IMR-90 (cell line): ENCODE data around the gene S100A5.
A peak's percentile ranks its signal among the peaks of the same experiment; 100 is the strongest.

Experiments used
- CTCF ChIP-seq: conservative IDR thresholded peaks from 2 replicates; pipeline ENCODE4 v1.5.1; 2012; ENCODE audit warnings: mild to moderate bottlenecking, low read depth, low read length, improper control_type of control experiment
- FOS ChIP-seq: fragments of 150-350 bp; IDR thresholded peaks from 2 replicates; pipeline ENCODE4 v1.6.1; 2016; ENCODE audit warnings: low read depth, low read length
- MAZ ChIP-seq: IDR thresholded peaks from 2 replicates; pipeline ENCODE4 v1.6.1; 2012; ENCODE audit warnings: low read depth, mild to moderate bottlenecking, low read length, improper control_type of control experiment, moderate library complexity, borderline replicate concordance
- MXI1 ChIP-seq: IDR thresholded peaks from 2 replicates; pipeline ENCODE4 v1.6.1; 2012; ENCODE audit warnings: low read depth, mild to moderate bottlenecking, low read length, moderate library complexity, borderline replicate concordance
- NFE2L2 ChIP-seq: fragments of 150-350 bp; IDR thresholded peaks from 2 replicates; pipeline ENCODE4 v1.6.1; 2016; ENCODE audit warnings: low read depth, mild to moderate bottlenecking, low read length
- POLR2A ChIP-seq: IDR thresholded peaks from 2 replicates; pipeline ENCODE4 v1.6.1; 2012; ENCODE audit warnings: mild to moderate bottlenecking, low read depth, low read length
- RAD21 ChIP-seq: IDR thresholded peaks from 2 replicates; pipeline ENCODE4 v1.6.1; 2012; ENCODE audit warnings: low read length, improper control_type of control experiment
- RCOR1 ChIP-seq: IDR thresholded peaks from 2 replicates; pipeline ENCODE4 v1.6.1; 2012; ENCODE audit warnings: mild to moderate bottlenecking, low read length, improper control_type of control experiment; ENCODE audit not compliant: insufficient replicate concordance
- RFX5 ChIP-seq: IDR thresholded peaks from 2 replicates; pipeline ENCODE4 v1.8.0; 2012; ENCODE audit warnings: low read depth, mild to moderate bottlenecking, low read length, moderate library complexity
- USF2 ChIP-seq: fragments of 150-350 bp; IDR thresholded peaks from 2 replicates; pipeline ENCODE4 v1.6.1; 2017; ENCODE audit warnings: mild to moderate bottlenecking, antibody characterized with exemption, low read length, low read depth

DNA sequence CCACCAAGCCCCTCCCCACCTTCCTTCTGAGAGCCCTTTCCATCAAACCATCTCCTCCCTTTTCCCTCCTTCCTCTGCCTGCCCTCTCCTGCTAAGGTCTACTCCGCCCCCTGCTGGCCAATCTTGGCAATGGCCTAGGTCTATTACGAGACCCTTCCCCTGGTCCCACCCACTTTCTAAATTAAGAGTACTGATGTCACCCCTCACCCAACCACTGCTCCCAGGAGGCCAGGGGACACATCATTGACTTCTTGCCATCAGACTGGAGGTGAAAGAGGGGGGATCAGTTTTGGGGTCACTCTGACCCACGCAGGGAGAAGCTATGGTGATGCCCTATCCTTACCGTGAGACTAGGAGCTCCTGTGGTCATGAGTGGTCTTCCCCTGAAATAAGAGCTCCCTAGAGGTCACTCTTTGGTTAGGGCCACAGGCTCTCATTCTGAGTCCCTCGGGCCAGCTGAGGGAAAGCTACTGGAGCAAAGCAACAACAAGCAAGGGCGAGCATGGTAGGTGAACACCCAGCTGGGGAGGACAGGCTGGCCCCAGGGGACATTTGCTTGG lies 45.7 kb downstream of the S100A5 start:
- TF ChIP-seq FOS: no peak
- TF ChIP-seq CTCF: peak; percentile 90
- peak; percentile 84 for TF ChIP-seq RAD21
- no peak for TF ChIP-seq MAZ
- no peak for TF ChIP-seq RFX5
- TF ChIP-seq RCOR1: no peak
- no peak for TF ChIP-seq POLR2A
- no peak for TF ChIP-seq NFE2L2
- TF ChIP-seq USF2: no peak
- no peak for TF ChIP-seq MXI1
